ENCODE data around the gene RFLNA. TPM values are rescaled to one million over a fixed set of nuclear protein-coding genes. Genes with fewer than 3 reads are reported as not detected.
"Not testable (repeated sequence)": the region's sequence is repeated elsewhere in the genome, so short reads cannot be mapped to it uniquely, and the experiment has no call there.

The RFLNA gene
- total RNA-seq, 2 experiments from 2014 or later: not detected

DNA sequence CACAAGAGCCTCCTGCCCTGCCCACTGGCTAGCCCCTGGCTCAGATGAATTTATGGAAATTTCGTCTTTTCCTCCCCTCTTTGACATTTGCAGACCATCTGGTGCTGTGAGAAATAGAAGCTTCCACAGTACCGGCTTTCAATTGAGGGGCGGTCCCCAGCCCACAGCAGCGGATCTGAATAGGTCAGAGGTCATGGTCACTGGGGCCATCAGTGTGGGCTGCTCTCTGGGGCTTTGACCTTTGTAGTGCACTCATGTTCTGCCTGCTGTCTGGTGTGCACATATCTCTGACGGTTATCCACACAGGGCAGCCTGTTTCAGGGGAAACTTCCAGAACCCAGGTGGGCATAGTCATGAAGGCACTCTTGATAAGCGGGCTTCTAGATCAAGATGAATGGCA is 2.5 kb upstream of the RFLNA start:
- Mint-ChIP-seq H3K4me1 (no peaks in the 10 kb centered on the region), H3K27ac (no peak overlapping the region), H3K36me3 (ENCODE audit: low read depth) (no peaks in the 10 kb centered on the region), H3K27me3 (peaks cover 34% of the 10 kb centered on the region), H3K4me3 (no peak overlapping the region), H3K9me3 (no peaks in the 10 kb centered on the region)
- CTCF ChIA-PET: no interaction called here
- DNase-seq: no peak
- POLR2A ChIA-PET: no interaction called here

DNA sequence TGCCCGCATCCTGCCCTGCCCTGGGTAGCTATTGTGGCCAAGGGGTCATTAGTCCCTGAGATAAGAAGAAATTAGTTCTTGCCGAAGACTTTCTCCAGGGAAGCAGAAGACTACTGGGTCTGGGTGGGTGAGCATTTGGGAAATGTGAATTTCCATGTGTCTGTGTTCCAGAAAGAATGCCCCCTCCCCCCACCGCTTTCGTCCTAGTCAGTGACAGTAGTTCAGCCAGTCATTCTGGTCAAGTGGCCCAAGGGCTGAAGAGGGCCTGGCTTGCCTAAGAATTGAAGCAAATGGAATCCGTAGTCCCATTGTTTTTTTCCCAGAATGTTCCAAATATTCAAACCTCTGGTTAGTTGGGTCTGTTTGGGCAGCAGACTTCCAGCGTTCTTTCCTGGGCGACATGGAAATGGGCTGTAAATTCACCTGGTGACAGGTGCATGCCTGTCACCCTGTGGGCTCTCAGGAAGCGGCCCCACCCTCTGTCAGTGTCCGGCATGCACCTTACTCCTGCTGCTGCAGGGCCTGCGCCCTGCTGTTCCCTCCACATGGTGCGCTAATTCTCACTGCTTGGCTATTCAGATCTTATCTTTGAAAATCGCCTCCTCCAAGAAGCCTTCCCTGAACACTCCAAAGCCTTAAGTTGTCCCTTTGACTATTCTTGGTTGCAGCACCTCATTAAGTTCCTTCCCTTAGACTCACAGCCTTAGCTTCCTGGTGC is 1.4 kb upstream of the RFLNA start:
- DNase-seq: no peak
- Mint-ChIP-seq H3K4me1 (no peaks in the 10 kb centered on the region), H3K4me3 (no peak overlapping the region), H3K9me3 (no peaks in the 10 kb centered on the region), H3K36me3 (ENCODE audit: low read depth) (no peaks in the 10 kb centered on the region), H3K27me3 (peaks cover 34% of the 10 kb centered on the region), H3K27ac (no peak overlapping the region)
- ChIA-PET CTCF (no interaction called here), POLR2A (no interaction called here)

- no peak for DNase-seq
- H3K27ac Mint-ChIP-seq: no peak overlapping the region
- H3K27me3 Mint-ChIP-seq: peaks cover 34% of the 10 kb centered on the region
- no peak overlapping the region for H3K4me3 Mint-ChIP-seq
- H3K9me3 Mint-ChIP-seq: no peaks in the 10 kb centered on the region
- H3K36me3 Mint-ChIP-seq (ENCODE audit: low read depth): no peaks in the 10 kb centered on the region
- ChIA-PET CTCF (interaction anchor here (0.9 kb wide), 1 partner anchor 17 kb away, joined by 3 read pairs; no protein-coding TSS in a partner anchor), POLR2A (no interaction called here)
- no peaks in the 10 kb centered on the region for H3K4me1 Mint-ChIP-seq
Observed at GRCh38 chr12:124295431-124296058, 652 bp downstream of the RFLNA start.

GRCh38 chr12:124296295-124296915 is 1.5 kb downstream of the RFLNA start:
- Mint-ChIP-seq H3K27ac (no peak overlapping the region), H3K4me1 (no peaks in the 10 kb centered on the region), H3K27me3 (peaks cover 37% of the 10 kb centered on the region), H3K4me3 (no peak overlapping the region), H3K36me3 (ENCODE audit: low read depth) (no peaks in the 10 kb centered on the region), H3K9me3 (no peaks in the 10 kb centered on the region)
- ChIA-PET CTCF (interaction anchor here (0.9 kb wide), 1 partner anchor 16 kb away, joined by 3 read pairs; no protein-coding TSS in a partner anchor), POLR2A (no interaction called here)
- DNase-seq: no peak

- H3K36me3 Mint-ChIP-seq (ENCODE audit: low read depth): no peaks in the 10 kb centered on the region
- CTCF ChIA-PET: no interaction called here
- peaks cover 37% of the 10 kb centered on the region for H3K27me3 Mint-ChIP-seq
- no peak overlapping the region for H3K4me3 Mint-ChIP-seq
- POLR2A ChIA-PET: no interaction called here
- H3K27ac Mint-ChIP-seq: no peak overlapping the region
- no peaks in the 10 kb centered on the region for H3K9me3 Mint-ChIP-seq
- no peaks in the 10 kb centered on the region for H3K4me1 Mint-ChIP-seq
- no peak for DNase-seq
Observed at GRCh38 chr12:124296916-124297351, 2.0 kb downstream of the RFLNA start.

GRCh38 chr12:124297389-124297788 is 2.5 kb downstream of the RFLNA start:
- no peaks in the 10 kb centered on the region for H3K4me1 Mint-ChIP-seq
- peaks cover 37% of the 10 kb centered on the region for H3K27me3 Mint-ChIP-seq
- H3K27ac Mint-ChIP-seq: no peak overlapping the region
- no peaks in the 10 kb centered on the region for H3K36me3 Mint-ChIP-seq (ENCODE audit: low read depth)
- no peaks in the 10 kb centered on the region for H3K9me3 Mint-ChIP-seq
- ChIA-PET CTCF (no interaction called here), POLR2A (no interaction called here)
- no peak overlapping the region for H3K4me3 Mint-ChIP-seq
- no peak for DNase-seq

DNA sequence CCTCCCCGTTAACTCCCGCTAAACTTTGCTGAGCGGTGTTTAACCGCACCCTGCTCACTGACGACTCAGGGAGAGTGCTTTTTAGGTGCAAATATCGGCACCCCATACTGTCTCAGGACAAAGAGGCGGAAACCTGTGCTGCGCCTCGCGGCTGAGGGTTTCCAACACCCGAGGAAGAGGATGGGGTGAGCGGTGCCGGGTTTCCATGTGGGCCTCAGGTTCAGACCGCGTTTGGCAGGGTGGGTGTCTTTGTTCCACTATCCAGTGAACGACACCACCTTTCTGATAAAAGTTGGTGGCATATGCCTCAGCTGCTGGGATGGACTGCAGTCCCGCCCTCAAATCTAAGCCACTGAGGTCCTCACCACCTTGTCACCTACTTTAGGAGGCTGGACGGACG is 3.0 kb downstream of the RFLNA start:
- H3K36me3 Mint-ChIP-seq (ENCODE audit: low read depth): no peaks in the 10 kb centered on the region
- ChIA-PET CTCF (no interaction called here), POLR2A (no interaction called here)
- no peaks in the 10 kb centered on the region for H3K4me1 Mint-ChIP-seq
- H3K4me3 Mint-ChIP-seq: no peak overlapping the region
- DNase-seq: no peak
- H3K9me3 Mint-ChIP-seq: no peaks in the 10 kb centered on the region
- peaks cover 37% of the 10 kb centered on the region for H3K27me3 Mint-ChIP-seq
- no peak overlapping the region for H3K27ac Mint-ChIP-seq

DNA sequence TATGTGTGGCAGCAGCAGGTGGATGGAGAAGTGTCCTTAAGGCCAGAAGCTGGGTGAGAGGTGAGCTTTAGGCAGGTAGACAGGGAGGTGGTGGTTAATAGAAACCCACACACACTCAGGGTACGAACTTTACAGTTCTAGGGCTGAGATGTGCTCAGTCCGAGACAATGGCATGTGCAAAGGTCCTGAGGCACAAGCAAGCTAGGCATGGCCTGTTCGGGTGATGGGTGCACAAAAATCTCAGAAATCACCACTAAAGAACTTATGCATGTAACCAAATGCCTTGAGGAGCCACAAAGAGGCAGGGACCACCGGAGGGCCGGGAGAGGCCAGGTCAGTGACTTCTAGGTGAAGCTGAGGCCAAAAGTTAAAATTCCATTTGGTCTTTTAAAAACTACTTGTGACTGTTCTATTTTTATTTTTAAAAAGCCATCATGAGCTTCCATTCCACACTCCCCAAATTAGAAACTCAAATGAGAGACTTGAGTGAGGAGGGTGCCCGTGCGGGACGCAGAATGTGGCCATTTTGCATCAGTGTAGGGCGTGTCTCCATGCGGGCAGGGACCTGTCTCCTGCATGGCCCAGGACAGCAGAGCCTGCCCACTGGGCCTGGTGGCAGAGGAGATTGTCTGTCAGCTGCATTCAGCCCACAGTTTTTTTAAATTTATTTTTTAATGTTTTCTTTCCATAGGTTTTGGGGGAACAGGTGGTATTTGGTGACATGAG is 4.0 kb downstream of the RFLNA start:
- no peaks in the 10 kb centered on the region for H3K9me3 Mint-ChIP-seq
- CTCF ChIA-PET: no interaction called here

GRCh38 chr12:124299628-124300388 is 4.9 kb downstream of the RFLNA start:
- Mint-ChIP-seq H3K4me1 (no peaks in the 10 kb centered on the region), H3K27me3 (peaks cover 21% of the 10 kb centered on the region), H3K27ac (no peak overlapping the region), H3K4me3 (no peak overlapping the region), H3K36me3 (ENCODE audit: low read depth) (no peaks in the 10 kb centered on the region), H3K9me3 (no peaks in the 10 kb centered on the region)
- POLR2A ChIA-PET: no interaction called here
- DNase-seq: no peak
- CTCF ChIA-PET: no interaction called here

More for the DNA sequence above, 4.0 kb downstream of the RFLNA start:
- Mint-ChIP-seq H3K4me3 (no peak overlapping the region), H3K36me3 (ENCODE audit: low read depth) (no peaks in the 10 kb centered on the region), H3K27me3 (peaks cover 29% of the 10 kb centered on the region), H3K27ac (no peak overlapping the region), H3K4me1 (no peaks in the 10 kb centered on the region)
- POLR2A ChIA-PET: no interaction called here
- DNase-seq: no peak

DNA sequence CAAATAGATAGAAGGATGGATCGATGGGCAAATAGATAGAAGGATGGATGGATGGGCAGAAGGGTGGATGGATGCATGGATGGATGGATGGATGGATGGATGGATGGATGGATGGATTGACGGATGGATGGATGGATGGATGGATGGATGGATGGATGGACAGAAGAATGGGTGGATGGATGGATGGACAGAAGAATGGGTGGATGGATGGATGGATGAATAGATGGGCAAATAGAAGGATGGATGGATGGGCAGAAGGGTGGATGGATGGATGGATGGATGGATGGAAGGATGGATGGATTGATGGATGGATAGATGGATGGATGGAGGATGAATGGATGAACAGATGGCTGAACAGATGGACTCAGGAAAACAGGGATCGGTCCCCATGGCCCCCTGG is 5.8 kb downstream of the RFLNA start:
- POLR2A ChIA-PET; CTCF ChIA-PET; DNase-seq; H3K4me3 Mint-ChIP-seq; H3K9me3 Mint-ChIP-seq; H3K4me1 Mint-ChIP-seq; H3K27ac Mint-ChIP-seq; H3K36me3 Mint-ChIP-seq (ENCODE audit: low read depth): not testable (repeated sequence)
- H3K27me3 Mint-ChIP-seq: peaks cover 19% of the 10 kb centered on the region

DNA sequence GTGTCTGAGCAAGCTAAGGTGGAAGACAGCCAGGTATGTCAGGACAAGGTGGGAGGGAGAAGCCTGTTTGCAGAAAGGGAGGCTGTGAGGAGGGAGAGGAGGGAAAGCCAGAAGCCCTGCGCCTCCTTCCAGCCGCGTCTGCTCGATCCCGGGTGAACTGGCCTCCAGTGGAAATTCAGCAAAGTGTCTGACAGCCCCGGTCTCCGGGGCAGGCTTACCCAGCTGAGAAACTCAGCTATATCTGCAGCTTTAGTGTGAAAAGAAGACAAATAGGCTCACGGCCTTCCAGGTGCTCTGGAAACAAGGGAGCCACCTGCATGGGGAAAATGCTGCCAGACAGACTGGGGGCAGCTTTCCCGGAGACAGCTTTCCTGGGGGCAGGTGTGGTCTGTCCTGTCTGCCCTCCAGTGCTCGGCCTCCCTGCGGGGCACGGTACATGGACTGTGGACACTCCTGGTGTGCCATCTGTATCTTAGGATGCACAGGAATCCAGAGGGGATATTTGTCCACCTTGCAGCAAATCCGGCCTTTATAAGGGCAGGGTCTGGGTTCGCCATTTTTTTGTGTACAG is 6.3 kb downstream of the RFLNA start:
- no peaks in the 10 kb centered on the region for H3K4me1 Mint-ChIP-seq
- ChIA-PET CTCF (no interaction called here), POLR2A (no interaction called here)
- peaks cover 15% of the 10 kb centered on the region for H3K27me3 Mint-ChIP-seq
- H3K9me3 Mint-ChIP-seq: no peaks in the 10 kb centered on the region
- H3K36me3 Mint-ChIP-seq (ENCODE audit: low read depth): no peaks in the 10 kb centered on the region
- no peak for DNase-seq
- no peak overlapping the region for H3K27ac Mint-ChIP-seq
- no peak overlapping the region for H3K4me3 Mint-ChIP-seq

- H3K27ac Mint-ChIP-seq: no peak overlapping the region
- H3K4me3 Mint-ChIP-seq: no peak overlapping the region
- ChIA-PET POLR2A (no interaction called here), CTCF (no interaction called here)
- no peaks in the 10 kb centered on the region for H3K4me1 Mint-ChIP-seq
- DNase-seq: no peak
- H3K27me3 Mint-ChIP-seq: peaks cover 4% of the 10 kb centered on the region
- H3K9me3 Mint-ChIP-seq: no peaks in the 10 kb centered on the region
- H3K36me3 Mint-ChIP-seq (ENCODE audit: low read depth): no peaks in the 10 kb centered on the region
Observed at GRCh38 chr12:124302241-124302806, 7.4 kb downstream of the RFLNA start.

Data from activated CD4-positive, alpha-beta T cell treated with anti-CD3 and anti-CD28 coated beads, Interleukin-2, amount 10 ng/mL, durations not matched to agents 7 days and 5 days (primary cell).